K562 (cell line): ENCODE measurements around the gene NRCAM. TPM values are rescaled to one million over a fixed set of nuclear protein-coding genes. Genes with fewer than 3 reads are reported as not detected.

Source experiments
- BDP1 ChIP-seq: IDR thresholded peaks from 3 replicates; pipeline ENCODE4 v1.6.1; 2011; ENCODE audit not compliant: insufficient read length, insufficient read depth
- CHD2 ChIP-seq: IDR thresholded peaks from 2 replicates; pipeline ENCODE4 v1.6.1; 2011; ENCODE audit warnings: low read depth, low read length
- EP300 ChIP-seq: IDR thresholded peaks from 2 replicates; pipeline ENCODE4 v1.6.1; 2012; ENCODE audit warnings: low read length, improper control_type of control experiment
- NCOR1 ChIP-seq: fragments of 450-650 bp; IDR thresholded peaks from 2 replicates; pipeline ENCODE4 v1.6.1; 2016; ENCODE audit warnings: mild to moderate bottlenecking, moderate library complexity
- POLR2B ChIP-seq: fragments of 450-650 bp; IDR thresholded peaks from 2 replicates; pipeline ENCODE4 v1.6.1; 2018; ENCODE audit warnings: low read depth; ENCODE audit not compliant: partially characterized antibody
- ZBTB17 ChIP-seq: fragments of 450-650 bp; formaldehyde crosslinking; IDR thresholded peaks from 2 replicates; pipeline ENCODE4 v1.4.0; 2020; ENCODE audit warnings: mild to moderate bottlenecking
- ZNF23 ChIP-seq: fragments of 250-450 bp; sonication (Bioruptor Pico); IDR thresholded peaks from 2 replicates; pipeline ENCODE4 v1.4.0; 2020; ENCODE audit warnings: mild to moderate bottlenecking
- ZNF407 ChIP-seq: fragments of 450-650 bp; IDR thresholded peaks from 2 replicates; pipeline ENCODE4 v1.6.1; 2016; ENCODE audit warnings: low read depth
- polyA plus RNA-seq, 8 experiments: library from polyadenylated mRNA; depleted of rRNA in 4 of 8; stranded (reverse) in 5 of 8; unstranded in 3 of 8; fragments of >200 nt; fragmentation: Nextera tagmentation in 2 of 8; fragmentation: Illumina TruSeq in 1 of 8; extraction: Ambion mirVana in 2 of 8; extraction: Trizol in 1 of 8; gene quantifications; 2 replicates each; pipeline versions ENCODE4 v1.2.1 to v1.2.3, GENCODE V29; 2011 to 2014; ENCODE audit warnings: inconsistent platforms in 1 of 8, missing spikeins in 1 of 8
- total RNA-seq, 7 experiments: library from RNA; depleted of rRNA in 6 of 7; stranded (reverse); fragments of >200 nt in 6 of 7; fragmentation: Illumina TruSeq in 2 of 7; extraction: Trizol in 2 of 7; gene quantifications; 2 replicates each; pipeline versions ENCODE4 v1.2.1 to v1.2.3, GENCODE V29; 2011 to 2021; ENCODE audit warnings: low replicate concordance in 1 of 7
- TF ChIP-seq, protein P1 (sequence below): fragments of 200-600 bp; sonication (generic); IDR thresholded peaks from one replicate; pipeline ENCODE4 v1.6.1; 2012; ENCODE audit warnings: mild to moderate bottlenecking, low read depth, low read length, inconsistent platforms

The NRCAM gene
- total and polyA plus RNA-seq, 9 of the 15 experiments (the other 6 are each of a cell fraction or from before 2014, with no cell fraction given): 0.03 to 0.54 (median 0.12) TPM; not detected in 1

DNA sequence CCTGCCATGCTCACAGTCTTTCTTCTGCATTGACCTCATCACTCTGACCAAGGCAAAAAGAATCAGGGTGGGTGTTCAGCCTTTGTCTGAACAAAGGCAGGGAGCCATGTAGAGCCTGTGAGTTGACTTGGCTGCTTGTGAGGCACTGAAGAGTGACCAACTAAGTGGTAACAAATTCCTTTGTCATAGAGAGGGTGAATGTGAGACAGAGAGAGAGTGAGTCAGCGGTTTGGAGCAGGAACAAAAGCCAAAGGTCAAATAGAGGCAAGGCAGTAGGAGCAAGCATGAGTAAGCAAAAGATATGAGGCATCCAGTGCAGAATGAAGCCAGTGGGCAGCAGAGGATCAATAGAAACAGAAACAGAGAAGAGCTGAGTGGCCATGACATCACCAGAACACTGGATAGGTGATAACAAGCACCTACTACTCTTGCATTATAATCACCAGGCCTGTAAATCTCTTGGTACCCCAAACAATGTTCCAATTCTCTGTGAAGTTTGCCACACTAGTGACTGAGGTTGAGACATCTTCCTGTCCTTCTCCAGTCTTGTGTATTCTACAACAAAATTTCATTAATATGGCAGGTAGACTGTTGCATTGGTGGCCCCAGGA is 209.9 kb downstream of the NRCAM start (continued):
- TF ChIP-seq, protein P1, sequence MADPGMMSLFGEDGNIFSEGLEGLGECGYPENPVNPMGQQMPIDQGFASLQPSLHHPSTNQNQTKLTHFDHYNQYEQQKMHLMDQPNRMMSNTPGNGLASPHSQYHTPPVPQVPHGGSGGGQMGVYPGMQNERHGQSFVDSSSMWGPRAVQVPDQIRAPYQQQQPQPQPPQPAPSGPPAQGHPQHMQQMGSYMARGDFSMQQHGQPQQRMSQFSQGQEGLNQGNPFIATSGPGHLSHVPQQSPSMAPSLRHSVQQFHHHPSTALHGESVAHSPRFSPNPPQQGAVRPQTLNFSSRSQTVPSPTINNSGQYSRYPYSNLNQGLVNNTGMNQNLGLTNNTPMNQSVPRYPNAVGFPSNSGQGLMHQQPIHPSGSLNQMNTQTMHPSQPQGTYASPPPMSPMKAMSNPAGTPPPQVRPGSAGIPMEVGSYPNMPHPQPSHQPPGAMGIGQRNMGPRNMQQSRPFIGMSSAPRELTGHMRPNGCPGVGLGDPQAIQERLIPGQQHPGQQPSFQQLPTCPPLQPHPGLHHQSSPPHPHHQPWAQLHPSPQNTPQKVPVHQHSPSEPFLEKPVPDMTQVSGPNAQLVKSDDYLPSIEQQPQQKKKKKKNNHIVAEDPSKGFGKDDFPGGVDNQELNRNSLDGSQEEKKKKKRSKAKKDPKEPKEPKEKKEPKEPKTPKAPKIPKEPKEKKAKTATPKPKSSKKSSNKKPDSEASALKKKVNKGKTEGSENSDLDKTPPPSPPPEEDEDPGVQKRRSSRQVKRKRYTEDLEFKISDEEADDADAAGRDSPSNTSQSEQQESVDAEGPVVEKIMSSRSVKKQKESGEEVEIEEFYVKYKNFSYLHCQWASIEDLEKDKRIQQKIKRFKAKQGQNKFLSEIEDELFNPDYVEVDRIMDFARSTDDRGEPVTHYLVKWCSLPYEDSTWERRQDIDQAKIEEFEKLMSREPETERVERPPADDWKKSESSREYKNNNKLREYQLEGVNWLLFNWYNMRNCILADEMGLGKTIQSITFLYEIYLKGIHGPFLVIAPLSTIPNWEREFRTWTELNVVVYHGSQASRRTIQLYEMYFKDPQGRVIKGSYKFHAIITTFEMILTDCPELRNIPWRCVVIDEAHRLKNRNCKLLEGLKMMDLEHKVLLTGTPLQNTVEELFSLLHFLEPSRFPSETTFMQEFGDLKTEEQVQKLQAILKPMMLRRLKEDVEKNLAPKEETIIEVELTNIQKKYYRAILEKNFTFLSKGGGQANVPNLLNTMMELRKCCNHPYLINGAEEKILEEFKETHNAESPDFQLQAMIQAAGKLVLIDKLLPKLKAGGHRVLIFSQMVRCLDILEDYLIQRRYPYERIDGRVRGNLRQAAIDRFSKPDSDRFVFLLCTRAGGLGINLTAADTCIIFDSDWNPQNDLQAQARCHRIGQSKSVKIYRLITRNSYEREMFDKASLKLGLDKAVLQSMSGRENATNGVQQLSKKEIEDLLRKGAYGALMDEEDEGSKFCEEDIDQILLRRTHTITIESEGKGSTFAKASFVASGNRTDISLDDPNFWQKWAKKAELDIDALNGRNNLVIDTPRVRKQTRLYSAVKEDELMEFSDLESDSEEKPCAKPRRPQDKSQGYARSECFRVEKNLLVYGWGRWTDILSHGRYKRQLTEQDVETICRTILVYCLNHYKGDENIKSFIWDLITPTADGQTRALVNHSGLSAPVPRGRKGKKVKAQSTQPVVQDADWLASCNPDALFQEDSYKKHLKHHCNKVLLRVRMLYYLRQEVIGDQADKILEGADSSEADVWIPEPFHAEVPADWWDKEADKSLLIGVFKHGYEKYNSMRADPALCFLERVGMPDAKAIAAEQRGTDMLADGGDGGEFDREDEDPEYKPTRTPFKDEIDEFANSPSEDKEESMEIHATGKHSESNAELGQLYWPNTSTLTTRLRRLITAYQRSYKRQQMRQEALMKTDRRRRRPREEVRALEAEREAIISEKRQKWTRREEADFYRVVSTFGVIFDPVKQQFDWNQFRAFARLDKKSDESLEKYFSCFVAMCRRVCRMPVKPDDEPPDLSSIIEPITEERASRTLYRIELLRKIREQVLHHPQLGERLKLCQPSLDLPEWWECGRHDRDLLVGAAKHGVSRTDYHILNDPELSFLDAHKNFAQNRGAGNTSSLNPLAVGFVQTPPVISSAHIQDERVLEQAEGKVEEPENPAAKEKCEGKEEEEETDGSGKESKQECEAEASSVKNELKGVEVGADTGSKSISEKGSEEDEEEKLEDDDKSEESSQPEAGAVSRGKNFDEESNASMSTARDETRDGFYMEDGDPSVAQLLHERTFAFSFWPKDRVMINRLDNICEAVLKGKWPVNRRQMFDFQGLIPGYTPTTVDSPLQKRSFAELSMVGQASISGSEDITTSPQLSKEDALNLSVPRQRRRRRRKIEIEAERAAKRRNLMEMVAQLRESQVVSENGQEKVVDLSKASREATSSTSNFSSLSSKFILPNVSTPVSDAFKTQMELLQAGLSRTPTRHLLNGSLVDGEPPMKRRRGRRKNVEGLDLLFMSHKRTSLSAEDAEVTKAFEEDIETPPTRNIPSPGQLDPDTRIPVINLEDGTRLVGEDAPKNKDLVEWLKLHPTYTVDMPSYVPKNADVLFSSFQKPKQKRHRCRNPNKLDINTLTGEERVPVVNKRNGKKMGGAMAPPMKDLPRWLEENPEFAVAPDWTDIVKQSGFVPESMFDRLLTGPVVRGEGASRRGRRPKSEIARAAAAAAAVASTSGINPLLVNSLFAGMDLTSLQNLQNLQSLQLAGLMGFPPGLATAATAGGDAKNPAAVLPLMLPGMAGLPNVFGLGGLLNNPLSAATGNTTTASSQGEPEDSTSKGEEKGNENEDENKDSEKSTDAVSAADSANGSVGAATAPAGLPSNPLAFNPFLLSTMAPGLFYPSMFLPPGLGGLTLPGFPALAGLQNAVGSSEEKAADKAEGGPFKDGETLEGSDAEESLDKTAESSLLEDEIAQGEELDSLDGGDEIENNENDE: no peak
- TF ChIP-seq NCOR1: peak; percentile 89
- TF ChIP-seq POLR2B: peak; percentile 68
- TF ChIP-seq BDP1: no peak
- no peak for TF ChIP-seq ZNF23 (CRISPR knock-in tag)
- TF ChIP-seq ZNF407: no peak; the same call in 1 of the 2 replicates
- TF ChIP-seq CHD2: no peak
- peak; percentile 59; the same call in 1 of the 2 replicates for TF ChIP-seq ZBTB17 (CRISPR knock-in tag)
- TF ChIP-seq EP300: peak; percentile 91
